Retinal pigment epithelial cell (primary cell): ENCODE measurements around the gene SNRNP35.
"Not testable (repeated sequence)": the region's sequence is repeated elsewhere in the genome, so short reads cannot be mapped to it uniquely, and the experiment has no call there.

Source experiments
- DNase-seq: peaks from one replicate; pipeline ENCODE4 v3.0.0-alpha.2; 2010; ENCODE audit warnings: low read depth
- H3K4me3 ChIP-seq: 2 replicates; pipeline ENCODE4 v1.5.1; 2011; ENCODE audit warnings: mild to moderate bottlenecking, low read length, control low read depth, moderate library complexity
- CTCF ChIP-seq: conservative IDR thresholded peaks from 2 replicates; pipeline ENCODE4 v1.5.1; 2011; ENCODE audit warnings: low read depth, low read length, control low read depth, inconsistent platforms

Gene SNRNP35

GRCh38 chr12:123445388-123446332, 12.3 kb upstream of the SNRNP35 start:
- no peak for TF ChIP-seq CTCF
- no peak overlapping the region for H3K4me3 ChIP-seq
- DNase-seq, result peak; percentile 58

- no peak for TF ChIP-seq CTCF
- DNase-seq, result no peak
- no peak overlapping the region for H3K4me3 ChIP-seq
Measured at GRCh38 chr12:123446333-123446713, 11.6 kb upstream of the SNRNP35 start.

- no peak for DNase-seq
Measured at GRCh38 chr12:123449249-123449733, 8.6 kb upstream of the SNRNP35 start.

GRCh38 chr12:123449856-123450255, 8.1 kb upstream of the SNRNP35 start:
- no peak for DNase-seq
- H3K4me3 ChIP-seq, result no peak overlapping the region
- TF ChIP-seq CTCF, result no peak

More at GRCh38 chr12:123449249-123449733, 8.6 kb upstream of the SNRNP35 start:
- no peak for TF ChIP-seq CTCF
- H3K4me3 ChIP-seq, result no peak overlapping the region

- DNase-seq, result no peak
- no peak overlapping the region for H3K4me3 ChIP-seq
- TF ChIP-seq CTCF, result no peak
Measured at GRCh38 chr12:123450636-123451035, 7.3 kb upstream of the SNRNP35 start.

- H3K4me3 ChIP-seq, DNase-seq: not testable (repeated sequence)
Measured at GRCh38 chr12:123452276-123452550, 5.7 kb upstream of the SNRNP35 start.

- H3K4me3 ChIP-seq, result no peak overlapping the region
- no peak for TF ChIP-seq CTCF
- no peak for DNase-seq
Measured at GRCh38 chr12:123453165-123453564, 4.8 kb upstream of the SNRNP35 start.

GRCh38 chr12:123463174-123463573, 5.2 kb downstream of the SNRNP35 start:
- not testable (repeated sequence) for H3K4me3 ChIP-seq, DNase-seq
